ENCODE results near the gene CPLX1. TPM values are rescaled to one million over a fixed set of nuclear protein-coding genes. Genes with fewer than 3 reads are reported as not detected.
A peak's percentile ranks its signal among the peaks of the same experiment; 100 is the strongest.

The CPLX1 gene
- total RNA-seq, 1 donor from 2014 or later: 115 TPM

- peaks cover 17% of the 10 kb centered on the region for H3K36me3 Mint-ChIP-seq (ENCODE audit: unreplicated experiment)
- peaks cover 8% of the 10 kb centered on the region for H3K4me1 Mint-ChIP-seq (ENCODE audit: low read depth, unreplicated experiment)
- no peak overlapping the region for H3K4me3 Mint-ChIP-seq (ENCODE audit: unreplicated experiment)
- peaks cover 12% of the 10 kb centered on the region for H3K9me3 Mint-ChIP-seq (ENCODE audit: unreplicated experiment)
- DNase-seq: peak; percentile 13
- H3K27me3 Mint-ChIP-seq (ENCODE audit: unreplicated experiment): peaks cover 5% of the 10 kb centered on the region
- no peak for TF ChIP-seq CTCF (IDR thresholded peaks at IDR 0.05; ENCODE audit: partially characterized antibody, unreplicated experiment)
- no peak overlapping the region for H3K27ac Mint-ChIP-seq (ENCODE audit: unreplicated experiment)
These were observed 10.9 kb upstream of the CPLX1 start for GRCh38 chr4:836750-837301.

GRCh38 chr4:836003-836511 is 10.1 kb upstream of the CPLX1 start:
- DNase-seq: peak; percentile 14
- Mint-ChIP-seq H3K4me3 (ENCODE audit: unreplicated experiment) (no peak overlapping the region), H3K27me3 (ENCODE audit: unreplicated experiment) (peaks cover 3% of the 10 kb centered on the region), H3K36me3 (ENCODE audit: unreplicated experiment) (peaks cover 14% of the 10 kb centered on the region), H3K4me1 (ENCODE audit: low read depth, unreplicated experiment) (peaks cover 8% of the 10 kb centered on the region), H3K9me3 (ENCODE audit: unreplicated experiment) (peaks cover 10% of the 10 kb centered on the region), H3K27ac (ENCODE audit: unreplicated experiment) (peak overlapping the region; percentile 8)
- TF ChIP-seq CTCF (IDR thresholded peaks at IDR 0.05; ENCODE audit: partially characterized antibody, unreplicated experiment): no peak

GRCh38 chr4:835148-836002 is 9.4 kb upstream of the CPLX1 start:
- peaks cover 10% of the 10 kb centered on the region for H3K9me3 Mint-ChIP-seq (ENCODE audit: unreplicated experiment)
- H3K27ac Mint-ChIP-seq (ENCODE audit: unreplicated experiment): no peak overlapping the region
- H3K27me3 Mint-ChIP-seq (ENCODE audit: unreplicated experiment): peaks cover 3% of the 10 kb centered on the region
- TF ChIP-seq CTCF (IDR thresholded peaks at IDR 0.05; ENCODE audit: partially characterized antibody, unreplicated experiment): no peak
- peaks cover 8% of the 10 kb centered on the region for H3K4me1 Mint-ChIP-seq (ENCODE audit: low read depth, unreplicated experiment)
- peaks cover 14% of the 10 kb centered on the region for H3K36me3 Mint-ChIP-seq (ENCODE audit: unreplicated experiment)
- H3K4me3 Mint-ChIP-seq (ENCODE audit: unreplicated experiment): no peak overlapping the region
- peak; percentile 15 for DNase-seq

GRCh38 chr4:834368-835147 is 8.6 kb upstream of the CPLX1 start:
- DNase-seq: peak; percentile 17
- Mint-ChIP-seq H3K27me3 (ENCODE audit: unreplicated experiment) (peaks cover 4% of the 10 kb centered on the region), H3K36me3 (ENCODE audit: unreplicated experiment) (peaks cover 10% of the 10 kb centered on the region), H3K4me1 (ENCODE audit: low read depth, unreplicated experiment) (peaks cover 7% of the 10 kb centered on the region), H3K4me3 (ENCODE audit: unreplicated experiment) (no peak overlapping the region), H3K27ac (ENCODE audit: unreplicated experiment) (peak overlapping the region; percentile 59), H3K9me3 (ENCODE audit: unreplicated experiment) (peaks cover 8% of the 10 kb centered on the region)
- no peak for TF ChIP-seq CTCF (IDR thresholded peaks at IDR 0.05; ENCODE audit: partially characterized antibody, unreplicated experiment)

Data from glutamatergic neuron (in vitro differentiated cells).